Fibroblast of pulmonary artery (primary cell): ENCODE measurements around the gene HIPK2.

Source experiments
- DNase-seq: peaks from one replicate; pipeline ENCODE4 v3.0.0-alpha.2; 2010; ENCODE audit warnings: low read depth
- H3K4me3 ChIP-seq: replicated peaks from 2 replicates; pipeline ENCODE4 v1.5.1; 2011; ENCODE audit warnings: low read depth, mild to moderate bottlenecking, control low read depth, low read length, moderate library complexity
- CTCF ChIP-seq: IDR thresholded peaks from 2 replicates; pipeline ENCODE4 v1.5.1; 2011; ENCODE audit warnings: mild to moderate bottlenecking, control low read depth, low read length, inconsistent platforms; ENCODE audit errors: missing control alignments

HIPK2 gene

GRCh38 chr7:139820089-139820488, 42.3 kb upstream of the HIPK2 start:
- no peak overlapping the region for H3K4me3 ChIP-seq
- no peak for DNase-seq
- no peak for TF ChIP-seq CTCF

DNA sequence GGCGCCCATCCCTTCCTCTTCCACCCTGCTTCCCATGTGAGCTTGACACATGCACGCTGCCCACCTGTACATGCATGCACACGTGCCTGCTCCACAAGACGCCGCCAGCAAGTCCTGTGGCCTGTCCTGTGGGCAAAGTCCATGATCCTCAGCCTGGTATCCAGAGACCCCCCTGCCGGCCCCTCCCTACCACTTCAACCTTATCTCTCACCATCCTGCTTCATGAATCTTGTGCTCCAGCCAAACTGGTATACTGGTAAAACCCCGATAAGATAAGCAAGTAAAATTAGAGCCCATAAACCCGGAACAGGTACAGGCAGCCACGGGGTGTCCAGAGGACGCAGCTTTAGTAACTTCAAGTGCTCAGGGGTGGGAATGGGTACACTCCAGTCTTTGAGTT, 39.5 kb upstream of the HIPK2 start:
- TF ChIP-seq CTCF = no peak
- DNase-seq = no peak
- no peak overlapping the region for H3K4me3 ChIP-seq

DNA sequence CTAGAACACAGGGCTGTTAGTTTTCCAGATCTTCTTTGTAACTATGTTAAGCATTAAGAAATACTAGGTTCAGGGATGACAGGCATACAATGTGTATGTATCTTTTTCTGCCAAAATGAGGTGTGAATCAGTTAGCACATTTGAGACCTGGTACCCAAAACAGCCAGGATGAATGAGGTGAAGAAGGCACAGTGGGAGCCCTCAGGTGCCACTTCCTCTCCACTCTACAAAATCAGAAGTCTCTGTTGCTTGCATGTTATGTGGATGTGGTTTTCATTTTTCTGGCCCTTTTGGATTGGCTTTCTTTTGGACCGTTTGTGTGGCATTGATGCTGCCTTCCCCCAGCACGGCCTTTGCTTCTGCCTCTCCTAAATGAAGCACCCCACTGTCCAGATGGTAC, 35.9 kb upstream of the HIPK2 start:
- no peak for DNase-seq
- H3K4me3 ChIP-seq = no peak overlapping the region
- TF ChIP-seq CTCF = no peak

DNA sequence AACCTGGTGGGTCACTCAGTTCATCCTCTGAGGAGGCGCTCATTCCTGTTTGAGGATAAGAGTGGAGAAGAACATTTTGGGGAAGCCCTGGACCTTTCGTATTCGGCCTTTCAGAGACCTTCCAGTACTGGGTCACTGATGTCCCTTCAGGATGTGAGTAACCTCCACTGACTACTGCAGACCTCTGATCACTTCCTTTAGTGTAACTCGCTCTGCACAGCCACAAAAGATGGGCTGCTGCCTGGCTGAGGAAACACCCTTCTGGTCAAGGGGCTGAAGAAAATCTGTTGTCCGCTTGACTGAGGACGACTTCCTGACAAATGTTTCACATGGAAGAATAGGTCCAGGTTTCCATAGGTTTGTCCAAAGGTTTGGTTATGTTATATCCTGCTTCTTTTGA, 35.4 kb upstream of the HIPK2 start:
- TF ChIP-seq CTCF = no peak
- no peak for DNase-seq
- no peak overlapping the region for H3K4me3 ChIP-seq

- no peak overlapping the region for H3K4me3 ChIP-seq
- TF ChIP-seq CTCF = no peak
- no peak for DNase-seq
These were observed 33.3 kb upstream of the HIPK2 start for GRCh38 chr7:139811066-139811465.

- TF ChIP-seq CTCF = no peak
- no peak for DNase-seq
These were observed 31.1 kb upstream of the HIPK2 start for GRCh38 chr7:139808846-139809442.

GRCh38 chr7:139808427-139808826, 30.6 kb upstream of the HIPK2 start:
- DNase-seq = no peak
- TF ChIP-seq CTCF = no peak
- H3K4me3 ChIP-seq = no peak overlapping the region

More at GRCh38 chr7:139808846-139809442, 31.1 kb upstream of the HIPK2 start:
- no peak overlapping the region for H3K4me3 ChIP-seq
